ENCODE measurements around the gene CANX.
"Not testable (repeated sequence)": the region's sequence is repeated elsewhere in the genome, so short reads cannot be mapped to it uniquely, and the experiment has no call there.

The CANX gene

GRCh38 chr5:179697993-179698934 is 503 bp upstream of the CANX start:
- DNase-seq (ENCODE audit: low read depth in 2 of 2), result peak; percentile 98

DNA sequence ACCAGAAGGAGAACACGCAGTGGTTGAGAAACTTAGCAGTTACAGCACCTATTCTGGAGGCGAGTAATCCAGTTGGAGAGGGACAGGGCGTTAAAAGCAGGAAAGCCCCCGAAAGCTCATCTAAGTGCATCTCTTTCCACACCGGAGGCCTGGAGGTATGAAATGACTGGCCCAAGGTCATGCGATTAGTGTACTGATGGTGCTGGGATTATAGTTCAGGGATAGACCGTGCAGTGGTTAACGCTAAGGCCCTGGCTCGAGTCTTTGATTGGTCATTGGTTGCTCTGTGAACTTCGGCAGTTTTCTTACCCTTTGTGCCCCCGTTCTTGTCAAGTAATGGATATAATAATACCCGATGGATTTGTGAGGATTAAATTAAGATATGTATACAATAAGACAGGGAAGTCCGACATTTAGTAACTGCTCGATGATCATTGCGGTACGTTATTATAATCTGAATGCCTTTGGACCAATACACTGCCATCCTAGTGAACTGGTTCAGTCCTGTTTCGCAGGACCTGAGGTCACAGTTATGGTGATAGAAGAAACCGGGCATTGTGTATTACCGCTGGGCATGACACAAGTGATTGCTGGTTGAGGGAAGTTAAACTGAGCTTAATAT is 960 bp downstream of the CANX start:
- peak in 1 of 2 experiments; percentile 28 for DNase-seq (ENCODE audit: low read depth in 2 of 2)

DNA sequence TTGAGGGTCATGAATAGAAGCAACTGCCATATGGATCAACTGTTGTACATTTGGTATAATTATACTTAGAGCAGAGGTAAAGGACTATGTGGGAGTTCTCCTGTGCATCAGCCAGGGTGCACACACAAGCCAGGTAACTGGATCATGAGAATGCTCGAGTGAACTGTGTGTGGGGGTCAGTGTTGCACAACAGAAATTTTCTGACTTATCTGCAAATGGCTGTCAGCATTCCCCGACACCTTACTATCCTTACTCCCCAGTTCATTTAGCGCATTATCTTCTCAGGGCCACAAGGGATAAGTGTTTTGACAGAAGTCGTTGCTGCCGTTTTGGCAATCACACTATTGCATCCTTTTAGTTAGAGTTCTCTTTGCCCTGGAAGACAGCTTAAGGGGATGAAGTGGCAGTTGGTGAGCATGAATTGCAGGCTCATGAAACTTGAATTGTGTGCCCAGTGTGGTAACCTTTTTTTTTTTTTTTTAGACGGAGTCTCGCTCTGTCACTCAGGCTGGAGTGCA is 1.7 kb downstream of the CANX start:
- DNase-seq (ENCODE audit: low read depth in 2 of 2), result no peak

- no peak for DNase-seq (ENCODE audit: low read depth in 2 of 2)
Observed at GRCh38 chr5:179716286-179716685, 17.5 kb downstream of the CANX start.

DNA sequence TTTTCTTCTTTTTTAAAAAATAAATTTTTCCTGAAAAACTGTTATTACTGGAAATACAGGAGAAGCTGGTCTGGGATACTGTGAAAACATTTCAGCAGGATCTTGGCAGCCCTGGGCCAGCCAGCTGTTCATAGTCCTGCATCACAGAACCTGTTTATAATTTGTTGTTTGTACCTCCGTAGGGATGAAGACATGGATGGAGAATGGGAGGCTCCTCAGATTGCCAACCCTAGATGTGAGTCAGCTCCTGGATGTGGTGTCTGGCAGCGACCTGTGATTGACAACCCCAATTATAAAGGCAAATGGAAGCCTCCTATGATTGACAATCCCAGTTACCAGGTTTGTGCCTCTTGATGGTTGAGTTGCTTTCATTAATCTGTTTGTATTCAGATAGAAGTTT is 21.5 kb downstream of the CANX start:
- DNase-seq (ENCODE audit: low read depth in 2 of 2), result no peak

DNA sequence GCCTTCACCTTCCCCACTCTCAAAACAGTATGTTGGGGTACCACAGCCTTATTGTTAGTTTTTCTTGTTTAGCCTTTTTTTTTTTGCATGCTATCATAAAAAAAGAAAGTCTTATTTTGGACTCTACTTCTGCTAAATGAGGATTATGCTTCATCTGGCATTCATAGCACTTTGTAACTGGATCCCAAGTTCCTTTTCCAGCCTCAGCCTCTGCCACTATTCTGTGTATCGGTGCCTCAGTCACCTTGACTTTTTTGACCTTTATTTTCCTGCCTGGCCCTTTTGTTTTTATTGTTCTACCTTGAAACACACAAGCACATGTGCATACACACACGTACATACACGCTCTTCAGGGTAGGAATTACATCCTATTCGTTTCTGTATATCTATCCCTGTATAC is 25.4 kb downstream of the CANX start:
- no peak for DNase-seq (ENCODE audit: low read depth in 2 of 2)

DNA sequence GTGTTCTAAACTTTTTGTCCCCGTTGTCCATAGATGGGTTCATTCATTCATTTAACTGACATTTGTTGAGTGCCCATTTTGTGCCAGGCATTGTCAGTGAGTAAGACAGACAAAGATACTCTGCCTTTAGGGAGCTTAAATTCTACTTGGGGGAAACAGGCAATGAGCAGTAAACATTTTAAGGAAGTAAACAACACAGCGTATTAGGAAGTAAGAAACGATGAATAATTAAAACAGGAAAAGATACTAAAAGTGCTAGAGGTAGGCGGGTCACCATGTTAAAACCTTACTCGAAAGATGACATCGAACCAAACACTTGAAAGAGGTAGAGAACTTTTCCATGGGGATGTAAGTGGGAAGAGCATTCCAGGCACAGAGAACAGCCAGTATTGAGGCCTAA is 28.3 kb downstream of the CANX start:
- no peak for DNase-seq (ENCODE audit: low read depth in 2 of 2)

- DNase-seq (ENCODE audit: low read depth in 2 of 2), result no peak
Observed at GRCh38 chr5:179729303-179729702, 30.5 kb downstream of the CANX start.

DNA sequence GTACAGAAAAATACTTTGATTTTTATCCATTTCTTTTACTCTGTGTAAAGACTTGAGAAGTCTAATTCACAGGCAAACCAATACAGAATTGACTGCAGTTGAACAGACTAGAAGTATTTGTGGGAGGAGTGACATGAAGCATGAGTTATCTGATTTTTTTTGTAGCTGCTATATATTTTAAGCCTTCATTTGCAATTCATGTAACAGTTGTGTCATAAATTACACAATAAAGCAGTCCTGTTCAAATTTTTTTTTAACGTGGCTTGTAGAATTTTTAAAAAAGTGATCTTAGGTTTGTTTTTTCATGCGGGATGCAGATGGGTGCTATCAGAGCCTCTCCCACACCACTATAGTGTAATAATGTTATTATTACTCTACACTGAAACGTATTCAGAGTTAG is 31.0 kb downstream of the CANX start:
- DNase-seq (ENCODE audit: low read depth in 2 of 2), result no peak

DNA sequence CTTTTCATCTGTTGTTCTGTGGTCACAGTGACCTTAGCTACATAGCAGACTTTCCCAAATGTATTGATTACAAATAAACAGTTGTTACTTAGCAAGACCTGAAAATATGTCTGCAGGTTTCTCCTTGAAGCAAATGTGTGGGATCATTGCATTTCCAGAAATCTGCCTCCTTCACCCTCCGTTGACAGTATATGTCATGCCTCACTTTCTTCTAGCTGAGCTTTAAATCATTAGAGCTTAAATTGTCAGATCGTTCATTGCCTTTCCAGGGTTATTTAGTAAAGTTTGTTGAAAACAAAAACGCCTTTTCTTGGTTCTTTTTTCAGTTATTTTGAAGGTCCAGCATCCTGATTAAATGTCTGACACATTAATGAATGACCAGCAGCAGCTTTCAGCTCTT is 31.6 kb downstream of the CANX start:
- DNase-seq (ENCODE audit: low read depth in 2 of 2), result no peak

- DNase-seq (ENCODE audit: low read depth in 2 of 2), result no peak
Observed at GRCh38 chr5:179730852-179731251, 32.1 kb downstream of the CANX start.

GRCh38 chr5:179731791-179732411 is 33.1 kb downstream of the CANX start:
- peak in 1 of 2 experiments; percentile 12 for DNase-seq (ENCODE audit: low read depth in 2 of 2)

DNA sequence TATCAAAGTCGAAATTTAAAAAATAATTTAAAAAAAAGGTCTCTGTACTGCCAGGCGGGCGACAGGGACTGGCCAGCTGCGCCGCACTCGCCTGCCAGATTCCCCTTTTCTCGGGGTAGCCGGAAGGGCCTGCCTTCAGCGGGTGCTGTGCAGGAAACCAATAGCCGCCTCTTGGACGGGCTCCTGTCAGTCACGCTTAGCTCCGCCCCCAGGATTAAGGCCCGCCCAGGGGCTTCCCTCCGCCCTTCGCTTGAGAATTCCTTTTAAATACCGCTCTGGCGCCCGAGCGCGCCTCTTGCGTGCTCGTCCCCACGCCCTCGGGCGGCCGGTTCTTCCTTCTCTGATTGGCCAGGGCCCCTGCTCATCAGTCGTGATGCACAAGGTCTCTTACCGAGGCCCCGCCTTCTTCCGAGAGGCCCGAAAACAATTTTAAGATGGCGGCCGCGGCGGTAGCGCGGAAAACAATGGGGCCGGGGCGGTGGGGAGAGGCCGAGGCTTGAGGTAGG is 33.7 kb downstream of the CANX start, which contains the start of gene MAML1:
TSS of gene MAML1 (plus strand) at position 411 of the 506 bp plus-strand sequence. CDS start 291 bp downstream, outside the sequence.
- DNase-seq (ENCODE audit: low read depth in 2 of 2), result peak; percentile 98 to 99

DNA sequence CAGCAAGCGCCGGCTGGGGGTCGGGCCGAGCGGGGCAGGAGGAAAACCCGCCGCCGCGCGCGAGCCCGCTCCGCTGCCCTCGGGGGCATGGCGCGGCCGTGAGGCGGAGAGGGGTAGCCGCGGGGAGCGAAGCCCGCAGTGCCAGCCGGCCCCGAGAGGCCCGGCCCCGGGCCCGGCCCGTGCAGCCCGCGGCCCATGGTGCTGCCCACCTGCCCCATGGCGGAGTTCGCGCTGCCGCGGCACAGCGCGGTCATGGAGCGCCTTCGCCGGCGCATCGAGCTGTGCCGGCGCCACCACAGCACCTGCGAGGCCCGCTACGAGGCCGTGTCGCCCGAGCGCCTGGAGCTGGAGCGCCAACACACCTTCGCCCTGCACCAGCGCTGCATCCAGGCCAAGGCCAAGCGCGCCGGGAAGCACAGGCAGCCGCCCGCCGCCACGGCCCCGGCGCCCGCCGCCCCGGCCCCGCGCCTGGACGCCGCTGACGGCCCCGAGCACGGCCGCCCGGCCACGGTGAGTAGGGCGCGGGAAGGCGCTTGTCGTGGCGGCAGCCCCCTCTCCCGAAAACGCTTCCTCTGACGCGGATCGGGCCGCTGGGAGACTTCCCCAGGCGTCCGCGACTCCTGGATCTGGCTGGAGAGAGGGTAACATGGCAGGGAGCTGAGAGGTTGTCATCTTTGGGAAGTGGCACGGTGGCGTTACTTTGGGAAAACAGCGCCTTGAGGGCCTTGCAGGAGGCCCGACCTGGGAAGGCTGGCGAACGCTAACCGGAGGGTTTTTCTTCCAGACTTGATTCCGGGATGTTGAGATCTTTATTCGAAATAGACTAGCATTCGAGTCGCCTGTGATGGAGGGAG is 34.4 kb downstream of the CANX start:
- no peak for DNase-seq (ENCODE audit: low read depth in 2 of 2)

DNA sequence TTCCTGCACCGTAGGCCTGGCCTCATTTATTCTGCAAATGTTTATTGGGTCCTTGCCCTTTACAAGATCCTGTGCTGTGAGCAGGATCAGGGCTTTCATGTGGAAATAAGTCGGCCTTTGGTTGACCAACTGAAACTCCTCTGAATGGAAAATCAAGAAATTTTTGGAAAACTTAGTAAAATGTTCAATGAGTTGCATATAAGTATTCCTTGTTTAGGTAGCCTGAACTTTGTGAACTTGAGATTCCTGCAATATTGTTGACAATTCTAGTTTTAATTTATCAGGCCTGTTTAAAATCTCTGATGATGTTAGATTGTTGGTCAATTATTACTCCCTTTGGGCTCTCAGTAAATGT is 35.0 kb downstream of the CANX start:
- DNase-seq (ENCODE audit: low read depth in 2 of 2), result no peak

GRCh38 chr5:179734536-179735164 is 35.9 kb downstream of the CANX start:
- no peak for DNase-seq (ENCODE audit: low read depth in 2 of 2)

GRCh38 chr5:179738742-179739141 is 40.0 kb downstream of the CANX start:
- DNase-seq (ENCODE audit: low read depth in 2 of 2), result no peak

GRCh38 chr5:179744106-179744505 is 45.3 kb downstream of the CANX start:
- not testable (repeated sequence) for DNase-seq (ENCODE audit: low read depth in 2 of 2)

DNA sequence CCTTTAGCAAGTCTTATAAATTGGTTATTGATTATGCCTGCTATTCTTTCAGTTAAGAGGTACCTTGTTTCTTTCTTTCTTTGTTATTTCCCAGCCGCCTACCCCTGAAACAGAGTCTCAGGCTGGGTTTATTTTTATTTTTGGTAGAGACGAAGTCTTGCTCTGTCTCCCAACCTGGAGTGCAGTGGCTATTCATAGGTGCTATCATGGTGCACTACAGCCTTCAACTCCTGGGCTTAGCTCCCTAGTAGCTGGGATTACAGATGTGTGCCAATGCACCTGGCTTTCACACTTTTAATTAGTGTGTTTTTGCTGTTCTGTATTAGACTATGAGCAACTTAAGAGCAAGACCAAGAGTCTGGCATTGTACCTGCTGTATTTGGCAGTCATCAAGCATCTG is 48.1 kb downstream of the CANX start:
- no peak for DNase-seq (ENCODE audit: low read depth in 2 of 2)

GRCh38 chr5:179747811-179748210 is 49.0 kb downstream of the CANX start:
- no peak for DNase-seq (ENCODE audit: low read depth in 2 of 2)

Data from stimulated activated CD4-positive, alpha-beta T cell treated with anti-CD3 and anti-CD28 coated beads, Interleukin-12 subunit alpha, Interleukin-12 subunit beta, amount 100 ng/mL, for 24 hours (primary cell).